Thyroid gland (tissue), 4 donors: ENCODE results near the gene CCT3.

Experiments used
- CTCF ChIP-seq, 6 experiments: fragments of 200-600 bp in 3 of 6; fragments of 450-650 bp in 3 of 6; sonication (generic) in 3 of 6; IDR thresholded peaks; one replicate each; pipeline ENCODE4 v1.5.1; 2016 to 2019; ENCODE audit warnings: antibody characterized with exemption in 6 of 6, mild to moderate bottlenecking in 2 of 6, inconsistent platforms in 1 of 6, moderate library complexity in 1 of 6
- POLR2A ChIP-seq, 2 donors: fragments of 450-650 bp; IDR thresholded peaks; one replicate each; pipeline ENCODE4 v1.6.1; 2017; ENCODE audit warnings: antibody characterized with exemption in 2 of 2, mild to moderate bottlenecking in 2 of 2, moderate library complexity in 1 of 2

GRCh38 chr1:156337052-156337887 lies 822 bp downstream of the CCT3 start:
- no peak for TF ChIP-seq CTCF (IDR thresholded peaks at IDR 0.05)
- TF ChIP-seq POLR2A (IDR thresholded peaks at IDR 0.05): no peak
